ENCODE measurements around the gene SRPK3.
A peak's percentile ranks its signal among the peaks of the same experiment; 100 is the strongest.

- peak; percentile 9 for TF ChIP-seq CTCF (IDR thresholded peaks at IDR 0.05)
- no peak for TF ChIP-seq EZH2 (IDR thresholded peaks at IDR 0.05; ENCODE audit: borderline replicate concordance, insufficient read depth, low read depth, low read length, poor library complexity, severe bottlenecking)
These were observed 36.2 kb downstream of the SRPK3 start for GRCh38 chrX:153816831-153817690.

Measured in B cell (primary cell).